ENCODE data around the gene QSOX2.
A peak's percentile ranks its signal among the peaks of the same experiment; 100 is the strongest.

Gene QSOX2, protein sequence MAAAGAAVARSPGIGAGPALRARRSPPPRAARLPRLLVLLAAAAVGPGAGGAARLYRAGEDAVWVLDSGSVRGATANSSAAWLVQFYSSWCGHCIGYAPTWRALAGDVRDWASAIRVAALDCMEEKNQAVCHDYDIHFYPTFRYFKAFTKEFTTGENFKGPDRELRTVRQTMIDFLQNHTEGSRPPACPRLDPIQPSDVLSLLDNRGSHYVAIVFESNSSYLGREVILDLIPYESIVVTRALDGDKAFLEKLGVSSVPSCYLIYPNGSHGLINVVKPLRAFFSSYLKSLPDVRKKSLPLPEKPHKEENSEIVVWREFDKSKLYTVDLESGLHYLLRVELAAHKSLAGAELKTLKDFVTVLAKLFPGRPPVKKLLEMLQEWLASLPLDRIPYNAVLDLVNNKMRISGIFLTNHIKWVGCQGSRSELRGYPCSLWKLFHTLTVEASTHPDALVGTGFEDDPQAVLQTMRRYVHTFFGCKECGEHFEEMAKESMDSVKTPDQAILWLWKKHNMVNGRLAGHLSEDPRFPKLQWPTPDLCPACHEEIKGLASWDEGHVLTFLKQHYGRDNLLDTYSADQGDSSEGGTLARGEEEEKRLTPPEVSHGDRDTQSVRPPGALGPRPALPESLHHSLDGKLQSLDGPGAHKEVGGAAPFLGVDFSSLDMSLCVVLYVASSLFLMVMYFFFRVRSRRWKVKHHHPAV

DNA sequence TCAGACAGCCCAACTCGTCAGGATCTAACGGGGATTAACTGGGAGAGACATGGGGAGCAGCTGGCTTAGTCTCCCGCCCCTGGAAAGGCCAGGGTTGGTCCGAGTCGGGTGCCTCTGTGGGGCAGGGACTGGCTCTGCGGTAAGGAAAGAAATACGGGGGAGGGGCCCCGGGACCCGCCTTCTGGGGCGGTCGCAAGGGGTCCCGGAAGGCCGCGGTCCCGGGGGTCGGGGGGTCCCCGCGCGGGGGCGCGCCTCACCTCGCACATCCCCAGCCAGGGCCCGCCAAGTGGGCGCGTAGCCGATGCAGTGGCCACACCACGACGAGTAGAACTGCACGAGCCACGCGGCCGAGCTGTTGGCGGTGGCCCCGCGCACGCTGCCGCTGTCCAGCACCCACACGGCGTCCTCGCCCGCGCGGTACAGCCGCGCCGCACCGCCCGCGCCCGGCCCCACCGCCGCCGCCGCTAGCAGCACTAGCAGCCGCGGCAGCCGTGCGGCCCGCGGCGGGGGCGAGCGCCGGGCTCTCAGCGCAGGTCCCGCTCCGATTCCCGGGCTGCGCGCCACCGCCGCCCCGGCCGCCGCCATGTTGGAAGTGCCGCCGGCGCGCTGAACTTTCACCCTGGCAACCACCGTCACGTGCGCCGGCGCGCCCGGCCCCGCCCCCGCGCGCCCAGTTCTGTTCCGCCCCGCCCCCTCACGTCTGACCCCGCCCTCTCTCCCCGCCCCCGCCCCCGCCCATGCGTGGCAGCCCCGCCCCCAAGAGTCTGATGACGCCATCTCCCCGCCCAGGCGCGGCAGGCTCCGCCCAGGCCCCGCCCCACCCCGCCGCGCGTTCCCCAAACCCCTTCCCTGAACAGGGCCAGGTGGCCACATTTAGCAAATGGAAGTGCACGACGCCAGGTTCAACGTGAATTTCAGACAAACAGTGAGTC lies at the start of gene QSOX2:
Gene QSOX2 (minus strand): TSS at position 594 of the 932 bp plus-strand sequence. CDS start 9 bp downstream, at position 585.
- Histone ChIP-seq H3K79me2 (ENCODE audit: control insufficient read depth, insufficient read depth, low read length, unreplicated experiment) (peaks cover 41% of the 10 kb centered on the region), H2AFZ (ENCODE audit: low read length, unreplicated experiment) (peak within 1 kb of the TSS; percentile 98), H3K27ac (ENCODE audit: low read depth, low read length) (no peak within 1 kb of the TSS), H3K27me3 (ENCODE audit: insufficient read depth, low read length) (peaks cover 6% of the 10 kb centered on the region; the same call in 1 of the 2 replicates), H3K36me3 (ENCODE audit: insufficient read depth, low read length) (no peaks in the 10 kb centered on the region), H3K4me3 (ENCODE audit: low read depth, low read length) (peak within 1 kb of the TSS; percentile 87), H3K4me1 (ENCODE audit: control insufficient read depth, insufficient read depth, low read length, unreplicated experiment) (peaks cover 10% of the 10 kb centered on the region)

DNA sequence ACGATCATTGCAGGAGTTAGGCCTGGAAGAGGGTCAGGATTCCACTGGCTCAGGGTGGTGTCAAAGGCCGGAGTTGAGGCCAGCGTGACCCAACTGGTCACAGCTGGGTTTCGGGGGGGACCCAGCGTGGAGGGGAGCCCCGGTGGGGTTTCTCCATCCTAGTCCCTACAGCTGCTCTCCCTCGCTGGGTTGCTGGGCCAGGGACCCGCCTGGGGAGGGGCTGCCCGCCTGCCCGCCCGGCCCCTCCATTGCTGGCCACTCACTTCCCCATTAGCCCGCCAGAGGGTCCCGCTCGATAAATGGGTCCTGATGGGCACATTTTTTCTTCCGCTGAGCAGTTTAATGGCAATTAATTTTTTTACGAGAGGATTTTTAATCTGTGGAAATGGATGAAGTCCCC lies 49.4 kb upstream of the QSOX2 start:
- no peaks in the 10 kb centered on the region for H3K36me3 ChIP-seq (ENCODE audit: insufficient read depth, low read length)
- no peaks in the 10 kb centered on the region for H3K4me1 ChIP-seq (ENCODE audit: control insufficient read depth, insufficient read depth, low read length, unreplicated experiment)
- no peak overlapping the region for H2AFZ ChIP-seq (ENCODE audit: low read length, unreplicated experiment)
- no peaks in the 10 kb centered on the region for H3K27me3 ChIP-seq (ENCODE audit: insufficient read depth, low read length)
- H3K4me3 ChIP-seq (ENCODE audit: low read depth, low read length), result no peak overlapping the region
- H3K79me2 ChIP-seq (ENCODE audit: control insufficient read depth, insufficient read depth, low read length, unreplicated experiment), result no peaks in the 10 kb centered on the region
- H3K27ac ChIP-seq (ENCODE audit: low read depth, low read length), result no peak overlapping the region

DNA sequence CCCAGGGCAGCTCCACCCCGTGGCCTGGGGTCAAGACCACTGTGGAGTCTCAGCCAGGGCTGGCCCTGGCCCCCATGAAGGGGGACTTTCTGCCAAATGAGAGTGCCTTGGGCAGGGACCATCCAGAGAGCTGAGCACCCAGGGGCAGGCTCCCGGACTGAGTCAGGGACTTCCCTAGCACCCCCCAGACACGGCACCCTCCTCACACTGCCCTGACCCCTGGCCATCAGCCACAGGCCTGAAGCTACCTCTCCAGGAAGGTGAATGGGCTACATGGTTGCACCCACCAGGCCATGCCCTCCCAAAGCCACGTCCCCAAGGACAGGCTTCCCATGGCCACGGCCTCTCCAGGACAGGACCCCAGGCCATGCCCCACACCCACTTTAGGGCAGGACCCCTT lies 48.8 kb upstream of the QSOX2 start:
- no peaks in the 10 kb centered on the region for H3K27me3 ChIP-seq (ENCODE audit: insufficient read depth, low read length)
- no peak overlapping the region for H2AFZ ChIP-seq (ENCODE audit: low read length, unreplicated experiment)
- H3K79me2 ChIP-seq (ENCODE audit: control insufficient read depth, insufficient read depth, low read length, unreplicated experiment), result no peaks in the 10 kb centered on the region
- no peak overlapping the region for H3K4me3 ChIP-seq (ENCODE audit: low read depth, low read length)
- no peaks in the 10 kb centered on the region for H3K4me1 ChIP-seq (ENCODE audit: control insufficient read depth, insufficient read depth, low read length, unreplicated experiment)
- H3K27ac ChIP-seq (ENCODE audit: low read depth, low read length), result no peak overlapping the region
- no peaks in the 10 kb centered on the region for H3K36me3 ChIP-seq (ENCODE audit: insufficient read depth, low read length)

DNA sequence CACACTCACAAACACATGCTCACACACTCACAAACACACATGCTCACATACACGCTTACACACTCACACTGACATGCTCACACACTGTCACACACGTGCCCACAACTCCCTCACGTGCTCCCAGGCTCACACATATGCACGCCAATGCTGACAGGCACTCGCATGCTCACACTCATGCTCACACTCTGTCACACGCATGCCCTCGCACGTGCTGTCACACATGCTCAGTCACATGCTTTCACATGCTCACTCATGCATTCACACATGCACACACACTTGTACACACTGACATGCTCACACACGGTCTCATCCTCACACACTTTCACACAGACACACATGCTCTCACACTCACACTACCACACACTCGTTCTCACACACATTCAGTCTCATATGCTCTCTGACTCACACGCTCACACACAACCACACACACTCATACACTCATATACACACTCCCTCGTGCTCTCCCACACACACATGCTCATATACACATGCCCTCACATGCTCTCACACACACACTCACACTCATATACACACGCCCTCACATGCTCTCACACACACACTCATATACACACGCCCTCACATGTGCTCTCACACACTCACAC lies 48.0 kb upstream of the QSOX2 start:
- no peak overlapping the region for H2AFZ ChIP-seq (ENCODE audit: low read length, unreplicated experiment)
- H3K27me3 ChIP-seq (ENCODE audit: insufficient read depth, low read length), result peaks cover 3% of the 10 kb centered on the region; the same call in 1 of the 2 replicates
- H3K27ac ChIP-seq (ENCODE audit: low read depth, low read length), result no peak overlapping the region
- H3K4me1 ChIP-seq (ENCODE audit: control insufficient read depth, insufficient read depth, low read length, unreplicated experiment), result no peaks in the 10 kb centered on the region
- H3K4me3 ChIP-seq (ENCODE audit: low read depth, low read length), result no peak overlapping the region
- no peaks in the 10 kb centered on the region for H3K79me2 ChIP-seq (ENCODE audit: control insufficient read depth, insufficient read depth, low read length, unreplicated experiment)
- H3K36me3 ChIP-seq (ENCODE audit: insufficient read depth, low read length), result no peaks in the 10 kb centered on the region

DNA sequence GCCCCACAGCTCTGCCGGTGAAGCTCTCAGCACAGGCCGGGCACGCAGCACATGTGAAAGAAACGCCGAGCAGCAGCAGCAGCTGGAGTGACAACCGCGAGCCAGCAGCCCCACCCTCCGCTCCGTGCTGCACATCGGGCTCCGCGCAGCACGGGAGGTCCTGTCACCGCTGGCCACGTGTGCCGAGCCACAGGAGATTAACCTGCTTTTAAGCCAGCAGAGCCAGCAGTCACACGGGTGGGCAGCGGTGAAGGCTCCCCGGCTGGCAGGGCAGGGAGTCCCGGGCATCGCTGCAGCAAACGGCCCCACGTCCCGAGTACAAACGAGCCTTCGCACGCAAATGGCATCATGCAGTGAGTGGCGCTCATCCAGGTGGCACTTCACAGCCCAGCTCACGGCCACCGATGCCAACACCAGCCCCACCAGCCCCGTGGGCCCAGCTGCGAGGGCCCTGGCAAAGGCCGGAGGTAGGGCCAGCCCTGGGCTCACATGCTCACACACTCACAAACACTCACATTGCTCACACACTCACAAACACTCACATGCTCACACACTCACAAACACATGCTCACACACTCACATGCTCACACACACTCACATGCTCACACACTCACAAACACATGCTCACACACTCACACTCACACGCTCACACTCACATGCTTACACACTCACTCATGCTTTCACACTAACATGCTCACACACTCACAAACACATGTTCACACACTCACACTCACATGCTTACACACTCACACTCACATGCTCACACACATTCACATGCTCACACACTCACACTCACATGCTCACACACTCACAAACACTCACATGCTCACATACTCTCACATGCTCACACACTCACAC lies 47.2 kb upstream of the QSOX2 start:
- Histone ChIP-seq H3K27ac (ENCODE audit: low read depth, low read length) (no peak overlapping the region), H3K4me3 (ENCODE audit: low read depth, low read length) (no peak overlapping the region), H3K27me3 (ENCODE audit: insufficient read depth, low read length) (peaks cover 8% of the 10 kb centered on the region), H2AFZ (ENCODE audit: low read length, unreplicated experiment) (no peak overlapping the region), H3K36me3 (ENCODE audit: insufficient read depth, low read length) (no peaks in the 10 kb centered on the region), H3K4me1 (ENCODE audit: control insufficient read depth, insufficient read depth, low read length, unreplicated experiment) (no peaks in the 10 kb centered on the region), H3K79me2 (ENCODE audit: control insufficient read depth, insufficient read depth, low read length, unreplicated experiment) (no peaks in the 10 kb centered on the region)

DNA sequence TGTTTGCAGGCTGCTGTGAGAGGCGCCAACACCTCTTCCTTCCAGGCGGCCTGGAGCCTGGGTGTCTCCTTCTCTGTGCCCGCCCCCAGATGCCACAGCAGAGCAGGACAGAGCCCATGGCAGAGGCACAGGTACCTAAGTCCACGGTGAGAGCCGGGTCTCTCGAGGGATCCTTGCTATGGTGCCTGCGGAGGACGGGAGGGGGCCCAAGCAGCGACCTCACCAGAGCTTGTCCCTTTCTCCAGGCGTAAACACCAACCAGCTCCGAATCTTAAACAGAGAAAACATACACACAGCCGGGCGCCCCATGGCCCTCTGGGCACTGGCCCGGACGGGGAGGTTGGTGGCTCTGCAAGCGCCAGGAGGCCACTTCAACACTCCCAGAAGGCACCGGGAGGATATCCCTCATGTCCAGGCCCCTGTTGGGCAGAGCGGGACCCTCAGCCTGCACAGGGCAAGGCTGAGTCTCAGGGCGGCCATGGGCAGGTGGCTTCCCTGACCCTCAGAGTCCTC lies 46.5 kb upstream of the QSOX2 start:
- H3K4me1 ChIP-seq (ENCODE audit: control insufficient read depth, insufficient read depth, low read length, unreplicated experiment), result no peaks in the 10 kb centered on the region

DNA sequence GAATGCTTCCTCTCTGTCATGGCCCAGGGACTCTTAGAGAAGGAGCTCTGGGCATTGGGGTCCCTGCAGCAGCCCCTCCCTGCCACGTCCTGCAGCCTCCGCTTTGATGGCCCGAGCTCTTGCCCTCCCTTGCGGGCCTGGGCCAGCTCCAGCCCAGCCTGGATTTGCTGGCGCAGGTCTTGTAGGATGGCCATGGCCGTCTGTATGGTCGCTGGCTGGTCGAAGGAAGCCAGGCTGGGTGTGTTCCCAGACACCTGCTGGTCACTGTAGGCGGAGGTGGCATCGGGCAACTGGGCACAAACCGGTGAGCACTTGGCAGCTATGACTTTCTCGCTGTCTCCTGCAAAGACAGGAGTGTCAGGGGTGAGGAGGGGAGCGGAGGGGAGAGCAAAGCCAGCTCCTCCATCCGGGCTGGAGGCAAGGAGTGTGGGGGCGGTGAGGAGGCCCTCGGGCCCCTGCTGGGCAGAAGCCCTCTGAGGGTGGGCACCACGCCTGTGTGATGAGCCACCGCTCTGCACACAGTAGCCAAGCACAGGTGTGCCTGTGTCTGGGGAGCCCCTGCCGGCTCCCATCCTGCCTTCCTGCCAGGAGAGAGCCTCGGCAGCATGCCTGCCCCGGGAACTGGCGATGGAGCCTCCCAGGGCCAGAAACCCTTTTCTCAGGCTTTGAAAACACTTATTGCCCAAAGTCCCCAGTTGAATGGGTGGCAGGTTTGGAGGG lies 45.9 kb upstream of the QSOX2 start:
- H3K4me1 ChIP-seq (ENCODE audit: control insufficient read depth, insufficient read depth, low read length, unreplicated experiment), result no peaks in the 10 kb centered on the region

More for the DNA sequence above, 46.5 kb upstream of the QSOX2 start:
- H2AFZ ChIP-seq (ENCODE audit: low read length, unreplicated experiment), result no peak overlapping the region
- H3K79me2 ChIP-seq (ENCODE audit: control insufficient read depth, insufficient read depth, low read length, unreplicated experiment), result no peaks in the 10 kb centered on the region
- no peak overlapping the region for H3K27ac ChIP-seq (ENCODE audit: low read depth, low read length)
- H3K4me3 ChIP-seq (ENCODE audit: low read depth, low read length), result no peak overlapping the region
- no peaks in the 10 kb centered on the region for H3K36me3 ChIP-seq (ENCODE audit: insufficient read depth, low read length)
- peaks cover 13% of the 10 kb centered on the region for H3K27me3 ChIP-seq (ENCODE audit: insufficient read depth, low read length)

DNA sequence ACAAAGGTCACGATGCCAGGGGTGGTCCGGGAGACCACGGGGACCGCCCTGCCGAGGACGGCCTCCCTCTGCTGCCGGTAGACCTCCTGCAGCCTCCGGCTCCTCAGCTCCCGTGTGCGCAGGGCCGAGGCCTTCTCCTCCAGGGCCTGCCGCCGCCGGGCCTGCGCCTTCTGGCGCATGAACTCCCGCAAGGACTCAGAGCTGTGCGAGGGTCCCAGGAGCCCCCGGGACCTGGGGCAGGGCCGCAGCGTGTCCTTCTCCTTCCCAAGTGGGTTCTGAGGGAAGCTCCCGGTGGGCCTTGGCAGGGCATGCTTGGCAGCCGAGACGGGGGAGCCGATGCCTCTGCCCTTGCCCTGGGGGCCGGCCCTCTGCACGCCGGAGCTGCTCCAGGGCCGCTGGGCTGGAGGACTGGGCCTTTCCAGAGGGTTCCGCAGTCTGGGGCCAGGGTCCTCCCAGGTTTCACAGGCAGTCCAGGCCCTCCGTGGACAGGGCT lies 44.9 kb upstream of the QSOX2 start:
- H3K27ac ChIP-seq (ENCODE audit: low read depth, low read length), result no peak overlapping the region
- H3K36me3 ChIP-seq (ENCODE audit: insufficient read depth, low read length), result no peaks in the 10 kb centered on the region
- no peak overlapping the region for H3K4me3 ChIP-seq (ENCODE audit: low read depth, low read length)
- no peak overlapping the region for H2AFZ ChIP-seq (ENCODE audit: low read length, unreplicated experiment)
- H3K4me1 ChIP-seq (ENCODE audit: control insufficient read depth, insufficient read depth, low read length, unreplicated experiment), result no peaks in the 10 kb centered on the region
- H3K79me2 ChIP-seq (ENCODE audit: control insufficient read depth, insufficient read depth, low read length, unreplicated experiment), result no peaks in the 10 kb centered on the region
- peaks cover 13% of the 10 kb centered on the region for H3K27me3 ChIP-seq (ENCODE audit: insufficient read depth, low read length)

More for the DNA sequence above, 45.9 kb upstream of the QSOX2 start:
- H3K27ac ChIP-seq (ENCODE audit: low read depth, low read length), result no peak overlapping the region
- no peaks in the 10 kb centered on the region for H3K79me2 ChIP-seq (ENCODE audit: control insufficient read depth, insufficient read depth, low read length, unreplicated experiment)
- H2AFZ ChIP-seq (ENCODE audit: low read length, unreplicated experiment), result no peak overlapping the region
- H3K36me3 ChIP-seq (ENCODE audit: insufficient read depth, low read length), result no peaks in the 10 kb centered on the region
- H3K4me3 ChIP-seq (ENCODE audit: low read depth, low read length), result no peak overlapping the region
- H3K27me3 ChIP-seq (ENCODE audit: insufficient read depth, low read length), result peaks cover 13% of the 10 kb centered on the region

Data from ACC112 (cell line).